Naive thymus-derived CD8-positive, alpha-beta T cell (primary cell): ENCODE data around the gene AKAP3. TPM values are rescaled to one million over a fixed set of nuclear protein-coding genes. Genes with fewer than 3 reads are reported as not detected.

Experiments used
- ATAC-seq, 2 donors: fragments of 150-1000 bp; cut with Tn5 transposase in 1 of 2; sonication (Bioruptor Pico), chemical (Tn5 transposase) in 1 of 2; 1 replicate in 1 of 2; 2 replicates in 1 of 2; pipeline ENCODE4 v1.10.0; 2021; ENCODE audit warnings: mild to moderate bottlenecking in 2 of 2, moderate library complexity in 2 of 2
- POLR2A ChIA-PET: fragments of 350-600 bp; sonication (Branson Sonifier 250); formaldehyde crosslinking; loops from one replicate; lab custom pipeline; 2021; ENCODE audit warnings: antibody characterized with exemption; lab: Charles Lee
- DNase-seq, 10 donors: peaks; one replicate each; pipeline versions ENCODE4 v3.0.0 to v3.0.0-alpha.2; 2020 to 2022
- H3K27ac Mint-ChIP-seq, 10 donors: one replicate each; pipeline ENCODE4 v1.8.0; 2020 to 2022; ENCODE audit warnings: mild to moderate bottlenecking in 10 of 10, mixed read lengths in 10 of 10, moderate library complexity in 4 of 10, inconsistent platforms in 1 of 10
- H3K27me3 Mint-ChIP-seq, 5 donors: one replicate each; pipeline ENCODE4 v1.8.0; 2021 to 2022; ENCODE audit warnings: mixed read lengths in 5 of 5
- H3K36me3 Mint-ChIP-seq, 3 donors: one replicate each; pipeline ENCODE4 v1.8.0; 2020 to 2022; ENCODE audit warnings: mixed read lengths in 3 of 3, mild to moderate bottlenecking in 2 of 3, inconsistent platforms in 1 of 3
- H3K4me1 Mint-ChIP-seq, 4 donors: one replicate each; pipeline ENCODE4 v1.8.0; 2021 to 2022; ENCODE audit warnings: mixed read lengths in 4 of 4
- H3K4me3 Mint-ChIP-seq, 10 donors: one replicate each; pipeline ENCODE4 v1.8.0; 2020 to 2022; ENCODE audit warnings: mild to moderate bottlenecking in 10 of 10, mixed read lengths in 10 of 10, moderate library complexity in 6 of 10, inconsistent platforms in 1 of 10
- H3K9me3 Mint-ChIP-seq, 9 donors: one replicate each; pipeline ENCODE4 v1.8.0; 2020 to 2022; ENCODE audit warnings: mixed read lengths in 9 of 9, mild to moderate bottlenecking in 3 of 9, inconsistent platforms in 1 of 9, moderate library complexity in 1 of 9
- polyA plus RNA-seq, 3 donors: library from polyadenylated mRNA; unstranded; fragments of 300-500 nt; fragmentation: Illumina TruSeq; gene quantifications; one replicate each; pipeline ENCODE4 v1.2.3, GENCODE V29; 2021
- total RNA-seq, 8 experiments: library from RNA in 2 of 8; stranded (reverse) in 2 of 8; gene quantifications; one replicate each; pipeline ENCODE4 v1.2.3 and lab custom pipeline; 2021 to 2026

The AKAP3 gene
- total and polyA plus RNA-seq, 5 experiments from 2014 or later = 0.90 to 8.9 (median 4.7) TPM

GRCh38 chr12:4591180-4591687 is 57.6 kb downstream of the AKAP3 start:
- Mint-ChIP-seq H3K9me3 (peaks cover 0 to 4% (median 0%) of the 10 kb centered on the region in 9 donors), H3K36me3 (peaks cover 0 to 4% (median 0%) of the 10 kb centered on the region in 3 donors), H3K27me3 (peaks cover 0 to 23% (median 2%) of the 10 kb centered on the region in 5 donors), H3K27ac (no peak overlapping the region), H3K4me1 (no peaks in the 10 kb centered on the region), H3K4me3 (no peak overlapping the region)
- POLR2A ChIA-PET = no interaction called here
- DNase-seq = no peak
- no peak for ATAC-seq

- no peak for DNase-seq
- POLR2A ChIA-PET = no interaction called here
- H3K4me3 Mint-ChIP-seq = no peak overlapping the region
- H3K27ac Mint-ChIP-seq = no peak overlapping the region
- peaks cover 0 to 4% (median 0%) of the 10 kb centered on the region in 9 donors for H3K9me3 Mint-ChIP-seq
- H3K4me1 Mint-ChIP-seq = no peaks in the 10 kb centered on the region
- peaks cover 0 to 25% (median 3%) of the 10 kb centered on the region in 5 donors for H3K27me3 Mint-ChIP-seq
- H3K36me3 Mint-ChIP-seq = peaks cover 0 to 4% (median 0%) of the 10 kb centered on the region in 3 donors
- ATAC-seq = no peak
These were observed 58.9 kb downstream of the AKAP3 start for GRCh38 chr12:4589941-4590340.

DNA sequence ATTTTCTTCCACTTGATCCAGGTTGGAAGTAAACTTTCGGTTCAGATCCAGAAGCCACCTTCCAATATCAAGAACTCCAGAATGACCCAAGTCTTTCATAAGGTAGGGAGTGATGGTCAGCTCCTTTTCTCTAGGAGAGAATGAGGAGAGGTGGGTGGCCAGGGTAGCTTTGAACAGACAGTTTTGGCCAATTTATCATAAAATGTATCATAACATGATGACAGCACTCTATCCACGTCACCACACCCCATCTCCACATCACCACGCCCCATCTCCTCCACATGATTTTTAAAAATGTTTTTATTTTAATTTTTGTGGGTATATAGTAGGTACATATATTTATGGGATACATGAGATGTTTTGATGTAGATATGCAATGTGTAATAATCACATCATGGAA is 59.9 kb downstream of the AKAP3 start:
- no peak overlapping the region for H3K27ac Mint-ChIP-seq
- DNase-seq (no peak), ATAC-seq (no peak)
- H3K9me3 Mint-ChIP-seq = peaks cover 0 to 4% (median 0%) of the 10 kb centered on the region in 9 donors
- peaks cover 0 to 4% (median 0%) of the 10 kb centered on the region in 3 donors for H3K36me3 Mint-ChIP-seq
- no peaks in the 10 kb centered on the region for H3K4me1 Mint-ChIP-seq
- no peak overlapping the region for H3K4me3 Mint-ChIP-seq
- POLR2A ChIA-PET = no interaction called here
- peaks cover 3 to 23% (median 4%) of the 10 kb centered on the region in 5 donors for H3K27me3 Mint-ChIP-seq

DNA sequence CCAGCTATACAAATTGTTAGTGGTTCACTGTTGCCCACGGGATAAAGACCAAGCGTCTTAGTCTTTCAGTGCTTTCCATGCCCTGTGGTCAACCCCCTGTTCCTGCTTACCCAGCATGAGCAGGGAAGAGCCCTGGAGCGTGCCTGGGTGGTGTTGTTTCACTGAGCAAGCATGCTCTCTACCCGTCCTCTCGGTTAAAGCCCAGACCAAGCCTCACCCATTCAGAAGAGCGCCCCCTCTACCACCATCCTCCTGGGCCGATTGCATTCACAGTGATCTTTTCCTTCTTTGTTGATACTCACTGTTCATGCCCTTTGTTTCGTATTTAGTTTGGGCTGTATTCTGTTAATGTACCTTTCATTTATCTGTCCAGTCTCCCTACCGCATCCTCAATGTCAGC is 61.7 kb downstream of the AKAP3 start:
- ATAC-seq = no peak
- POLR2A ChIA-PET = no interaction called here
- no peak overlapping the region for H3K4me3 Mint-ChIP-seq
- H3K9me3 Mint-ChIP-seq = peaks cover 0 to 4% (median 0%) of the 10 kb centered on the region in 9 donors
- no peaks in the 10 kb centered on the region for H3K4me1 Mint-ChIP-seq
- no peak for DNase-seq
- no peak overlapping the region for H3K27ac Mint-ChIP-seq
- H3K36me3 Mint-ChIP-seq = peaks cover 0 to 4% (median 0%) of the 10 kb centered on the region in 3 donors
- peaks cover 3 to 28% (median 11%) of the 10 kb centered on the region in 5 donors for H3K27me3 Mint-ChIP-seq

DNA sequence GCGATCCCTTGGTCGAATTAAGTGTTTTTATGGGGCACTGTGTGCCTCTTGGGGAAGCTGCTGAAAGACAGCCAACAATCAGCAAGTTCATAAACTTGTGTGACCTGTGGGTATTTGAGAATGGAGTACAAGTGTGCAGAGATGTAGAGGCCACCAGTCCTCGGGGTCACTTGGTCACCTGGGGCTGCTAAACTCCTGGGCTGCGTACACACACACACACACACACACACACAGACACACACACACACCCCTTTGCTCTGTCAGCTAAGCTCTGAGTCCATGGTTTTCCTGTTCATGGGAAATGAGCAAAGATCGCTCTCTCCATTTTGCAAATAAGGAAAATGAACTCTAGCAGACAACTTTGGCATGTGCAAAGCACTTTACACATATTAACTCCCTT is 62.4 kb downstream of the AKAP3 start:
- H3K9me3 Mint-ChIP-seq = peaks cover 0 to 4% (median 0%) of the 10 kb centered on the region in 9 donors
- POLR2A ChIA-PET = no interaction called here
- H3K36me3 Mint-ChIP-seq = peaks cover 0 to 4% (median 0%) of the 10 kb centered on the region in 3 donors
- ATAC-seq (no peak), DNase-seq (no peak)
- no peak overlapping the region for H3K4me3 Mint-ChIP-seq
- peaks cover 3 to 28% (median 11%) of the 10 kb centered on the region in 5 donors for H3K27me3 Mint-ChIP-seq
- H3K4me1 Mint-ChIP-seq = no peaks in the 10 kb centered on the region
- H3K27ac Mint-ChIP-seq = no peak overlapping the region

DNA sequence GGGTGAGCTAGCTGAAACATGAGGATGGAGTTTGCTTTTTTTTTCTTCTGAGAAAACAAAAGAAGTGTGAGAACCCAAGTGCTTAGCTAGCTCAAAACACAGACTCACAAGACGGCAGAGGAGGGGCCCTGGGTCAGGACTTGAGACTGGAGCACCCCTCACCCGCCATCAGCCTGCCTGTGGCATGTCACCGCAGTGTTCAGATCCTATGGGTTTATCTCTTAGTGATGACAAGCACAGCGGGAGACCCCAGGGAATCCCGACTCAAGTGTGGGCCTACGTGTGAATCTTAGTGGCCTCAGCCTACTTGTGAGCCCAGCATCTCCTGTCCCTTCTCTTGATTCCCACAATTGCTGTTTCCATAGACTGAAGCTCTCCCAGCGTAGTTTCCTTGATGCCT is 64.0 kb downstream of the AKAP3 start:
- DNase-seq (no peak), ATAC-seq (no peak)
- no peak overlapping the region for H3K27ac Mint-ChIP-seq
- H3K4me3 Mint-ChIP-seq = no peak overlapping the region
- peaks cover 0 to 4% (median 0%) of the 10 kb centered on the region in 3 donors for H3K36me3 Mint-ChIP-seq
- peaks cover 6 to 31% (median 11%) of the 10 kb centered on the region in 5 donors for H3K27me3 Mint-ChIP-seq
- peaks cover 0 to 4% (median 0%) of the 10 kb centered on the region in 9 donors for H3K9me3 Mint-ChIP-seq
- POLR2A ChIA-PET = no interaction called here
- no peaks in the 10 kb centered on the region for H3K4me1 Mint-ChIP-seq

DNA sequence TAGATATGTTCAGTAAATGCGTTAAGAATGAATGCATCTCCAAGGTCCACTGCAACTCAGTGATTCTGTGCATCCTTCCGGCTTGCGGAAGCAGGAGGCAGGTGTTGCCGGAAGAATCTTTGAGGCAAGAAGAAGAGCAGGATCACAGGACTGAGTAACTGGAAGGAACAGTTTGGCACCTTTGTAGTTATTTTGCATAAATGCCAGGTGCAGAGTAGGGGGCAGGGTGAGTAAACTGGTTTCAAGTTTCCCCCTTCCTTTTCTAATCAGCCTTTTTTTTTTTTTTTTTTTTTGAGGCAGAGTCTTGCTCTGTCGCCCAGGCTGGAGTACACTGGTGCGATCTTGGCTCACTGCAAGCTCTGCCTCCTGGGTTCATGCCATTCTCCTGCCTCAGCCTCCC is 64.6 kb downstream of the AKAP3 start:
- ATAC-seq = no peak
- POLR2A ChIA-PET = no interaction called here
- no peak for DNase-seq
- no peak overlapping the region for H3K4me3 Mint-ChIP-seq
- no peaks in the 10 kb centered on the region for H3K4me1 Mint-ChIP-seq
- H3K9me3 Mint-ChIP-seq = no peaks in the 10 kb centered on the region
- peaks cover 6 to 31% (median 11%) of the 10 kb centered on the region in 5 donors for H3K27me3 Mint-ChIP-seq
- no peaks in the 10 kb centered on the region for H3K36me3 Mint-ChIP-seq
- H3K27ac Mint-ChIP-seq = no peak overlapping the region

GRCh38 chr12:4580281-4580688 is 68.6 kb downstream of the AKAP3 start:
- ATAC-seq (no peak), DNase-seq (no peak)
- no peaks in the 10 kb centered on the region for H3K4me1 Mint-ChIP-seq
- H3K27me3 Mint-ChIP-seq = peaks cover 5 to 17% (median 10%) of the 10 kb centered on the region in 5 donors
- H3K36me3 Mint-ChIP-seq = no peaks in the 10 kb centered on the region
- H3K9me3 Mint-ChIP-seq = no peaks in the 10 kb centered on the region
- POLR2A ChIA-PET = no interaction called here
- H3K27ac Mint-ChIP-seq = no peak overlapping the region
- H3K4me3 Mint-ChIP-seq = no peak overlapping the region

- ATAC-seq (no peak), DNase-seq (peak in 1 of 10 donors; percentile 5)
- H3K36me3 Mint-ChIP-seq = no peaks in the 10 kb centered on the region
These were observed 69.3 kb downstream of the AKAP3 start for GRCh38 chr12:4579305-4580102.

DNA sequence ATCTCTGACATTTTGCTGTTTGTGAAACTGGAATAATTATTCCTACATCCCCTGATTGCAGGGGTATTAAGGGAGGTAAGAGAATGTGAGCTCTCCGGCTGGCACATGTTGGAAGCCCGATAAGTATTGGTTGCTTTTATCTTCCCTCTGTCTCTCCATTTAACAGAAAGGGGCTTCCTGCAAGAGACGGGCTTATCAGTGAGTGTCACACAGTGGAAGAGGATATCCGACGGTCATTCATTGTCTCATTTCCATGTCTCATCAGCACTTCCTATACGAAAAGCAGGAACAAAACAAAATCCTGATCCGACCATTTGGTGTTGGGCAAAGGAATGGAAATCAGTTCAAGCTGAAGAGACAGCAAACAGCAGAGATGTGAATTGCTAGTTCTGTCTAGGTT is 76.2 kb downstream of the AKAP3 start:
- H3K9me3 Mint-ChIP-seq = no peaks in the 10 kb centered on the region
- peaks cover 0 to 8% (median 0%) of the 10 kb centered on the region in 4 donors for H3K4me1 Mint-ChIP-seq
- POLR2A ChIA-PET = no interaction called here
- no peak overlapping the region for H3K4me3 Mint-ChIP-seq
- DNase-seq (no peak), ATAC-seq (no peak)
- H3K36me3 Mint-ChIP-seq = no peaks in the 10 kb centered on the region
- H3K27ac Mint-ChIP-seq = no peak overlapping the region
- peaks cover 0 to 3% (median 3%) of the 10 kb centered on the region in 5 donors for H3K27me3 Mint-ChIP-seq

More at GRCh38 chr12:4579305-4580102, 69.3 kb downstream of the AKAP3 start:
- no peaks in the 10 kb centered on the region for H3K4me1 Mint-ChIP-seq
- H3K27me3 Mint-ChIP-seq = peaks cover 3 to 14% (median 10%) of the 10 kb centered on the region in 5 donors
- no peaks in the 10 kb centered on the region for H3K9me3 Mint-ChIP-seq
- no peak overlapping the region for H3K4me3 Mint-ChIP-seq
- no peak overlapping the region for H3K27ac Mint-ChIP-seq
- POLR2A ChIA-PET = no interaction called here

GRCh38 chr12:4569261-4569660 is 79.6 kb downstream of the AKAP3 start:
- Mint-ChIP-seq H3K27ac (no peak overlapping the region), H3K4me3 (no peak overlapping the region), H3K4me1 (peaks cover 0 to 38% (median 3%) of the 10 kb centered on the region in 4 donors), H3K27me3 (peaks cover 3 to 34% (median 12%) of the 10 kb centered on the region in 5 donors), H3K36me3 (no peaks in the 10 kb centered on the region), H3K9me3 (no peaks in the 10 kb centered on the region)
- ATAC-seq (no peak), DNase-seq (no peak)
- POLR2A ChIA-PET = no interaction called here

DNA sequence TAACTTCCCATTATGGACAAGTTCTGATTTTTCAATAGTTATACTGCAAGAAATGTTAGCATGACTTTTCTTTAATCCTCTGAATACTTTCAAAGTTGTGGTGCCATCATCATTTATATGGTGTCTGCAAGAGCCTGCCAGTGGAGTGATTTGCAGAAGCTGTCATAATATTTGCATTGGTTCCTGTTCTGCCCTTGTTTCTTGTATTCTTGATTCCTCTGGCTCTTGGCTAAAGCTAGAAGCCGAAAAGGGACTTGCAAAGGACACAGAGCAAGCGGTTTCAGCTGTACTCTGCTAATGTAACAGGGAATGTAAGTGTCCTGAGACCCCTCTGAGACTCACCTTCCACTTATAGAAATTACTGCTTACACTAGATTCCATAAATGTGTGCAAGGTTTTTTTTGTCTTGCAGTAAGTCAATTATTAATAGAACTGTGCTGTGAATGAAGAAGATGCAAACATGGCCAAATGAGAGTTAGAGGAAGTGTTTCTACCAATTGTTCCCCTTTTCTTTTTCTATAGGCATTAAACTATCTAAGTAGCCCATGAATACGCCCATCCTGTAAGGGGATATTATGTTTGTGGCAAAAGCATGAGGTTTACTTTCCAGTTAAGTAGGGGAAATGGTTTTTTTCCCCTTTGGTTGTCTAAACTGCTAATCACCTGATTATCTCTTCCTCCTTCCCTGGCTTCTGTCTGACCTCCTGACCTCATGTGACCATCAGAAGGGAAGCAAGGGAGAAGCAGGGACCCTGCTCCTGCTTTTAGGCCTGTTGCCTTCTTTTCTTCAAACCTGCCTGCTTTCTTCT is 81.6 kb downstream of the AKAP3 start:
- peak overlapping the region in 1 of 10 donors; percentile 80 for H3K27ac Mint-ChIP-seq
- no peaks in the 10 kb centered on the region for H3K9me3 Mint-ChIP-seq
- H3K4me1 Mint-ChIP-seq = peaks cover 2 to 52% (median 8%) of the 10 kb centered on the region in 4 donors
- H3K36me3 Mint-ChIP-seq = no peaks in the 10 kb centered on the region
- peak overlapping the region in 1 of 10 donors; percentile 55 for H3K4me3 Mint-ChIP-seq
- H3K27me3 Mint-ChIP-seq = peaks cover 8 to 51% (median 23%) of the 10 kb centered on the region in 5 donors
- DNase-seq (no peak), ATAC-seq (no peak)
- POLR2A ChIA-PET = no interaction called here
